Loucy (cell line): Measurements from ENCODE around the gene SLX4IP.

Experiments used
- H2AFZ ChIP-seq: fragments of 200-600 bp; sonication (generic); 2 replicates; pipeline ENCODE4 v1.6.0; 2016; ENCODE audit warnings: antibody characterized with exemption, mild to moderate bottlenecking, low read length, moderate library complexity
- H3F3A ChIP-seq: fragments of 200-600 bp; 2 replicates; pipeline ENCODE4 v1.6.0; 2016; ENCODE audit warnings: antibody characterized with exemption, low read depth, mild to moderate bottlenecking
- H3K27me3 ChIP-seq: fragments of 200-600 bp; sonication (generic); 2 replicates; pipeline ENCODE4 v1.6.1; 2014; ENCODE audit warnings: low read length, mild to moderate bottlenecking; ENCODE audit not compliant: insufficient read depth, poor library complexity, severe bottlenecking
- H3K36me3 ChIP-seq: fragments of 200-600 bp; sonication (generic); 2 replicates; pipeline ENCODE4 v1.6.1; 2016; ENCODE audit warnings: low read length; ENCODE audit not compliant: insufficient read depth
- H3K4me1 ChIP-seq: fragments of 200-600 bp; sonication (generic); 2 replicates; pipeline ENCODE4 v1.5.1; 2014; ENCODE audit warnings: low read length, mild to moderate bottlenecking; ENCODE audit not compliant: insufficient read depth, poor library complexity, severe bottlenecking
- H3K4me2 ChIP-seq: fragments of 200-600 bp; sonication (generic); 2 replicates; pipeline ENCODE4 v1.6.0; 2014; ENCODE audit warnings: antibody characterized with exemption, low read length, low read depth, mild to moderate bottlenecking; ENCODE audit not compliant: poor library complexity, severe bottlenecking
- H3K4me3 ChIP-seq: fragments of 200-600 bp; sonication (generic); 2 replicates; pipeline ENCODE4 v1.5.1; 2014; ENCODE audit warnings: low read length, mild to moderate bottlenecking, mixed read lengths; ENCODE audit not compliant: poor library complexity, severe bottlenecking
- H3K79me2 ChIP-seq: fragments of 200-600 bp; sonication (generic); 2 replicates; pipeline ENCODE4 v1.6.1; 2014; ENCODE audit warnings: low read length; ENCODE audit not compliant: insufficient read depth
- H3K9ac ChIP-seq: fragments of 200-600 bp; sonication (generic); 2 replicates; pipeline ENCODE4 v1.6.0; 2014; ENCODE audit warnings: mild to moderate bottlenecking, low read depth, low read length, moderate library complexity; ENCODE audit not compliant: poor library complexity, severe bottlenecking
- H3K9me2 ChIP-seq: fragments of 200-600 bp; sonication (generic); replicated peaks from 2 replicates; pipeline ENCODE4 v1.6.1; 2016; ENCODE audit warnings: low read depth, low read length, mixed read lengths
- H3K9me3 ChIP-seq: fragments of 200-600 bp; sonication (generic); 2 replicates; pipeline ENCODE4 v1.6.1; 2014; ENCODE audit warnings: mild to moderate bottlenecking, antibody characterized with exemption, low read length, low read depth; ENCODE audit not compliant: insufficient read depth
- H4K20me1 ChIP-seq: fragments of 200-600 bp; sonication (generic); 2 replicates; pipeline ENCODE4 v1.6.0; 2014; ENCODE audit warnings: antibody characterized with exemption, low read length, mild to moderate bottlenecking; ENCODE audit not compliant: insufficient read depth, poor library complexity, severe bottlenecking
- EZH2phosphoT487 ChIP-seq: fragments of 200-600 bp; IDR thresholded peaks from 2 replicates; pipeline ENCODE4 v1.6.1; 2018; ENCODE audit warnings: antibody characterized with exemption, mild to moderate bottlenecking, moderate library complexity, borderline replicate concordance
- TF ChIP-seq, protein P1 (sequence below): fragments of 200-600 bp; sonication (generic); conservative IDR thresholded peaks from 2 replicates; pipeline ENCODE4 v1.5.1; 2014; ENCODE audit warnings: mild to moderate bottlenecking, antibody characterized with exemption, low read length

SLX4IP gene

DNA sequence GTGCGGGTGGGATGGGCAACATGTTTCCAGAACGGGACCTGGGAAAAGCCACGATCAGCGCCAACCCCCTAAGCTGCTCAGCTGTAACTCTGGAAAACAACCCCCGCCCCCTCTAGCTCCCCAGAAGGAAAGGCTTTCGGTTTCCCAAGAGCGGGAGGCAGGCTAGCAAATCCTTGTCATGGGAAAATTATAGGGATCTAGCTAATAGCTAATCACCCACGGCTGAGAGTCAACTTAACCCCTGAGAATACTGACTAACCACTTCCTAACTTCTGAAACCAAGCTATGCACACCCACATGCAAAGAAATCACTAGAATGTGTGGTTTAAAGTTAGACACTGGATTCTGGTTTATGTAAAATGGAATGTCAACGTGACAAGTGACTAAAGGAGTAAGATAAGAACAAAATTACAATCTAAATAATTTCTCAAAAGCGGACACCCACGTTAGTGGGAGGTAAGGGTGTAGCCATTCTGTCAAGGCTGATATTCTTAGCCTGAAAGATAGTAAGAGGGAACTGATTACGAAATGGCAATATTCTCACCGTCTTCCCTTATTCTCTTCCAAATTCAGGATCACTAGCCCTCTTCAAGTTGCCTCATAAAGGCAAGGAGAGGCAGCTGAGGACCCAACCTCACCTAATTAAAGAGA, 218.6 kb downstream of the SLX4IP start:
- Histone ChIP-seq H3K4me1 (no peaks in the 10 kb centered on the region), H4K20me1 (no peaks in the 10 kb centered on the region), H3K36me3 (no peaks in the 10 kb centered on the region), H3K9me3 (no peaks in the 10 kb centered on the region), H3K79me2 (no peaks in the 10 kb centered on the region), H3K9me2 (no peaks in the 10 kb centered on the region), H3K4me3 (no peak overlapping the region), H3F3A (no peaks in the 10 kb centered on the region), H2AFZ (no peak overlapping the region), H3K4me2 (no peak overlapping the region), H3K27me3 (no peaks in the 10 kb centered on the region), H3K9ac (no peak overlapping the region)
- TF ChIP-seq, protein P1, sequence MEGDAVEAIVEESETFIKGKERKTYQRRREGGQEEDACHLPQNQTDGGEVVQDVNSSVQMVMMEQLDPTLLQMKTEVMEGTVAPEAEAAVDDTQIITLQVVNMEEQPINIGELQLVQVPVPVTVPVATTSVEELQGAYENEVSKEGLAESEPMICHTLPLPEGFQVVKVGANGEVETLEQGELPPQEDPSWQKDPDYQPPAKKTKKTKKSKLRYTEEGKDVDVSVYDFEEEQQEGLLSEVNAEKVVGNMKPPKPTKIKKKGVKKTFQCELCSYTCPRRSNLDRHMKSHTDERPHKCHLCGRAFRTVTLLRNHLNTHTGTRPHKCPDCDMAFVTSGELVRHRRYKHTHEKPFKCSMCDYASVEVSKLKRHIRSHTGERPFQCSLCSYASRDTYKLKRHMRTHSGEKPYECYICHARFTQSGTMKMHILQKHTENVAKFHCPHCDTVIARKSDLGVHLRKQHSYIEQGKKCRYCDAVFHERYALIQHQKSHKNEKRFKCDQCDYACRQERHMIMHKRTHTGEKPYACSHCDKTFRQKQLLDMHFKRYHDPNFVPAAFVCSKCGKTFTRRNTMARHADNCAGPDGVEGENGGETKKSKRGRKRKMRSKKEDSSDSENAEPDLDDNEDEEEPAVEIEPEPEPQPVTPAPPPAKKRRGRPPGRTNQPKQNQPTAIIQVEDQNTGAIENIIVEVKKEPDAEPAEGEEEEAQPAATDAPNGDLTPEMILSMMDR: no peak
- no peak for TF ChIP-seq EZH2phosphoT487

DNA sequence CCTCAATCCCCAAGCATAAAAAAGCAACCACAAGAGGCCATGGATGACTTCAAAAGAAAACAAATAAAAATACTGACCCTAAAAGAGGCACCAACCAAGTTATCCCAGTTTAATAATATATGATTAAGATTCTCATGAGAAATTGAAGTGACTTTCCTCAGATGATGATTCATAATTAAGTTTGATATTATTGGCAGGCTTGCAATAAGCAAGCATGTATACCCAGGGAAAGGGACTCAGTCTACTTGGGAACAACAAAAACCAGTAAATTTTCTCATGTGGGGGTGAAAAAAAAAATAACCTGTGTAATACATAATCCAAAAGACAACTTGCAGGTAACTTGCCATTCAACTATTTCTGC, 219.1 kb downstream of the SLX4IP start:
- Histone ChIP-seq H3K4me2 (no peak overlapping the region), H4K20me1 (no peaks in the 10 kb centered on the region), H3K4me1 (no peaks in the 10 kb centered on the region)

DNA sequence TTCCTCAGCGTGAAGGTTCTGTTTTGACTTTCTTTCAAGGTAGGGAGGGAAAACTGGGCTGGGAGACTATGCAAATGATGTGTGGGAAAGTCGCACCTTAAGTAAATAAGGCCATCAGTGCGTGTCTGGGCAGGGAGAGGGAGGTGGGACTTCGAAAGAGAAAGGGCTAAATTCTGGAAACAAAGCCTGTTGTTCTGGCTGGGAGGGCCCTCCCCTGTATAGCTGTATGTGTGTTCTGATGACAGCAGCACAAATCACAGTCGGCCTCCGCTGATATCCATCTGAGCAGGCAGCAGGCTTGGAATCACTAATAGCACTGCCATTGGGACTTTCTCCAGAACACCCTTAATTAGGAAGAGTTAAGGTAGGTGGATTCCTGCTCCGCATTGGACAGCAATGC, 219.5 kb downstream of the SLX4IP start:
- Histone ChIP-seq H3K4me3 (no peak overlapping the region), H3K36me3 (no peaks in the 10 kb centered on the region), H3K9me2 (no peaks in the 10 kb centered on the region), H3K4me2 (no peak overlapping the region), H3K4me1 (no peaks in the 10 kb centered on the region), H3K27me3 (no peaks in the 10 kb centered on the region), H3K9me3 (no peaks in the 10 kb centered on the region), H4K20me1 (no peaks in the 10 kb centered on the region), H3K79me2 (no peaks in the 10 kb centered on the region), H2AFZ (no peak overlapping the region), H3K9ac (no peak overlapping the region), H3F3A (no peaks in the 10 kb centered on the region)
- no peak for TF ChIP-seq EZH2phosphoT487
- TF ChIP-seq, protein P1: no peak

More for the DNA sequence above, 219.1 kb downstream of the SLX4IP start:
- Histone ChIP-seq H3K9ac (no peak overlapping the region), H3K27me3 (no peaks in the 10 kb centered on the region), H3K36me3 (no peaks in the 10 kb centered on the region), H3K9me2 (no peaks in the 10 kb centered on the region), H3F3A (no peaks in the 10 kb centered on the region), H2AFZ (no peak overlapping the region), H3K9me3 (no peaks in the 10 kb centered on the region), H3K4me3 (no peak overlapping the region), H3K79me2 (no peaks in the 10 kb centered on the region)
- TF ChIP-seq EZH2phosphoT487: no peak
- TF ChIP-seq, protein P1: no peak
